GM21360 (cell line): ENCODE data around the gene EYA3.
"Not testable (repeated sequence)": the region's sequence is repeated elsewhere in the genome, so short reads cannot be mapped to it uniquely, and the experiment has no call there.

Source experiments
- ATAC-seq: cut with Tn5 transposase; IDR thresholded peaks from one replicate; pipeline ENCODE4 v1.9.1; 2021; ENCODE audit warnings: mild to moderate bottlenecking, moderate library complexity; ENCODE audit not compliant: unreplicated experiment

Gene EYA3

GRCh38 chr1:28032281-28032680 is 56.1 kb downstream of the EYA3 start:
- ATAC-seq = no peak

- no peak for ATAC-seq
These were observed 57.2 kb downstream of the EYA3 start for GRCh38 chr1:28031173-28031572.

DNA sequence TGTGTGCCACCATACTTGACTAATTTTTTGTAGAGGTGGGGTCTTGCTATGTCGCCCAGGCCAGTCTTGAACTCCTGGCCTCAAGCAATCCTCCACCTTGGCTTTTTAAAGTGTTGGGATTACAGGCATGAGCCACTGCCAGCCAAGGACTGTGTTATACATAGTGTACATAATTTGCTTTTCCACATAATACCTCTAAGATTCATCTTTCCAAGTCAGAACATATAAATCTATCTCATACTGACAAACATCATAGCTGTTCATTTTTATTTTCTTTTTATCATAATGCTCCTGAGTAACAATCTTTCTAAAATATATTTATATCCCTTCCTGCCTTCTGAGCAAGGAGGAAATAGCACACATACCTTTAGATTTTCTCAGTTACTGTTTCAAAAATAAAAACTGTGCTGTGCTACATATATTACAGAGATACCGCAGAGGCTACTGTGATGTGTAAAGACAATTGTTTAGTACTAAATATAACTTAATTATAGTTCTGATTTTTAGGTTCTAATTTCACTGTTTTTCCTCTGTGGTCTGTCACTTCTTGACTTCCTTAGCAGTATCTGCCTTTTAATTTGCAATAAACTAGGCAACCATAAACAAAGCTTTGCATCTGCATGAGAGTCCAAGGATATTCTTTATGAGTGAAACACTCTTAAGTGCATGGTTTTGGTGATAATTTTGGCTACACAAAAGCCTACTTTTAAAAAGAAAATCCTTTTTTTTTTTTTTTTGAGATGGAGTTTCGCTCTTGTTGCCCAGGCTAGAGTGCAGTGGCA is 59.3 kb downstream of the EYA3 start:
- no peak for ATAC-seq

GRCh38 chr1:28027660-28028059 is 60.8 kb downstream of the EYA3 start:
- ATAC-seq = no peak

DNA sequence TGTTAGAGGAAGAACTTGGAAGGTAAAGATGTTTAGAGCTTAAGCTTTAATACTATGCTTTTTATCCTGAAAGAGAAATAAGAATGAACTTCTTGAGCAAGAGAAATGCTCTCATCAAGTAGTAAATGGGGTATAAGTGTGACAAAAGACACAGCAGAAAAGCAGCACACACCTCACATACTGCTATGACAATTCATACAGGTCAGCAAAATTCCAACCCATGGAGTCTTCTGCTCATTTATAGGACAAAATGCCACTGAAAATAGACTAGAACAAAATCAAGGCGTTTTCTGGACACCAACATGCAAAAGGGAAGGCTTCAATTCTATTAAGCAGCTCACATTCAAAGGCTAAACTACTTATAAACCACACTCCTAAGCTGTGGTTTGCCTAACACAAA is 61.2 kb downstream of the EYA3 start:
- ATAC-seq = no peak

- ATAC-seq = no peak
These were observed 62.1 kb downstream of the EYA3 start for GRCh38 chr1:28026329-28026728.

DNA sequence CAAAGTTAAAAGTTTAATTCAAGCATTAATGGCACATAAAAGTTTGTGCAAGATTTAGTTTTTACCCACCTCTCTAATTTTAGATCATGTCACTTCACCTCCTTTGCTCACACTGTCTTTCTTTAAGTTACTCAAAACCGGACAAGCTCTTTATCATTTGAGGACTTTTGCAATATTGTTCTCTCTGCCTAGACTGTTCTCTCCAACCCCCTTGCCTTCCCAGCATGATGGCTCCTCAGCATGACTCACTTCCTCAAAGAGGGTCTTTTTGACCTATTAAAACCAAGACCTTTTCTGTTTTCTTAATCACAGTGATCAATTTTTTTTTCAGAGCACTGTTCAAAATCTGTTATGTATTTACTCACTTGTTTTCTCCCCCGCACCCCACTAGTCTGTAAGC is 67.3 kb downstream of the EYA3 start:
- ATAC-seq = no peak

DNA sequence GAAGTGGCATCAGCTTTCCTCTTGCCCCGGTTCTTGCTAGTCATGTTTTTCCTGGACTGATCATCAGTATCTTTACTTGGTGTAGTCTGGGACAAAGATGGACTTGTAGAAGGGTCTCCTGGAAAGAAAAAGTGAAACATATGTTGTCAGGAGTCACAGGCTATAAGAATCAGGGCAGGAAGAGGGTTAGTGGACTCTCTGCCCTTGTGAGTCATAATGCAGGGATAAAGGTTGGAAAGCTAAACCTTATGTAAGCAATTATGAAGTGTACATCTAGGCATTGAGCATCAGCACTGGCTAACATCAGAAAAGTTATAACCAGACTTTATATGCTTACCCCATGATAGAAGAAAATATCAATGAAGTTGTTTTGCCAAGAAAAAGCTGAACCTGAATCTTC is 77.4 kb downstream of the EYA3 start:
- no peak for ATAC-seq

- ATAC-seq = not testable (repeated sequence)
These were observed 85.3 kb downstream of the EYA3 start for GRCh38 chr1:28003117-28003516.

DNA sequence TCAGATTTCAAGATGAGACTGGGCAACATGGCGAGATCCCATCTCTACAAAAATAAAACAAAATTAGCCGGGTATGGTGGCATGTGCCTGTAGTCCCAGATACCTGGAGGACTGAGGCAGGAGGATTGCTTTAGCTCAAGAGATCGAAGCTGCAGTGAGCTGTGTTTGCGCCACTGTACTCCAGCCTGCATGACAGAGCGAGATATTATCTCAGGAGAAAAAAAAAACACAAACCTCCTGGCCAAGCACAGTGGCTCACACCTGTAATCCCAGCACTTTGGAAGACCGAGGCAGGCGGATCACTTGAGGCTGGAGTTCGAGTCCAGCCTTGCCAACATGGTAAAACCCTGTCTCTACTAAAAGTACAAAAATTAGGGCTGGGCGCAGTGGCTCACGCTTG is 85.8 kb downstream of the EYA3 start:
- no peak for ATAC-seq

DNA sequence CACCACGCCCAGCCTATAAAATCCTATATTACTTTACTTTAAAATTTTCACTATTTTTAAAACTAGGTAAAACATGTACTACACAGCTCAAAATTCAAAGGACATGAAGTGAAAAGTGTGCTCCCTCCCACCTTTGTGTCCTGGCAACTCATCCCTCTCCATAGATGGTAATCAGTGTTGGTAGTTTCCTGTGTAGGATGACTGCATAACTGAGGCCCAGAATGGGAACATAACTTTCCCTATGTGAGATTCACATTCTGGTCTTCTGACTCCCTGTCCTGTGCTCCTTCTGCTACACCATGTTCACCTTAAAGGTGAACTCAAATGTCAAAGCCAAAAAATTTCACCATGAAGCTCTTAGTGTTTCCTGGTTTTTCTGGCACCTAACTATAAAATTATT is 89.4 kb downstream of the EYA3 start:
- ATAC-seq = no peak

- ATAC-seq = not testable (repeated sequence)
These were observed 93.9 kb downstream of the EYA3 start for GRCh38 chr1:27994526-27994925.

DNA sequence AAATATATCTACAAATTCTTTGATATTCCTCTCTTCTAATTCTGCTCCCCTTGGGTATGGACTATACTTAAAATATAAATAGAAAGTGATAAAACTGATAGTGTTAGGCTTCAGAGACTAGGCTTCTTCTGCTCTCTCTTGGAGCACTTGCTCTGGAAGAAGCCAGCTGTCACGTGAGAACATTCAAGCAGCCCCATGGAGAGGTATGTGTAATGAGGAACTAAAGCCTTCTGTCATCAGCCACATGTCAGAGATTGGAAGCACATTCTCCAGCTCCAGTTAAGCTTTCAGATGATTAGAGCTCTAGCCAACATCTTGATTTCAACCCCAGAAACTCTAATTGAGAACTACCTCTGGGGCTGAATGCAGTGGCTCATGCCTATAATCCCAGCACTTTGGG is 94.3 kb downstream of the EYA3 start:
- ATAC-seq = no peak

GRCh38 chr1:27993241-27993640 is 95.2 kb downstream of the EYA3 start:
- ATAC-seq = no peak

GRCh38 chr1:27992276-27992675 is 96.1 kb downstream of the EYA3 start:
- no peak for ATAC-seq

- no peak for ATAC-seq
These were observed 97.4 kb downstream of the EYA3 start for GRCh38 chr1:27990920-27991537.

DNA sequence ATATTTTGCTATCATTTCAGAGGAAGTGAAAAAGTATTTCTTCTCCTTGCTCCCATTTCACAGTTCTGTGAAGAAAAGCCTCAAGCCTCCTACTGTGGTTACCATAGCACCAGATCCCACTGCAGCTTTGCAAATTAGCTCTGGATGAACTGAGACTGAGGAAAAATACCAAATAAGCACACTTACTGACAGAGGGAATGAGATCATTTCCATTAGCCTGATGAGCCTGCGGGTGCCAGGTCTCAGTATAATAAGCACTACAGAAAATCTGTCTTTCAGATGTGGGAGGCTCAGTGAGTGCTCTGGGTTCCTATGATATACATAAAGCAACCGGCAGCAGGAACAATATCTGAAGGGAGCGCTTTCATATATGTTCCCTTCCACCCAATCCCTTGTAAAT is 107.3 kb downstream of the EYA3 start:
- ATAC-seq = no peak

- ATAC-seq = no peak
These were observed 108.1 kb downstream of the EYA3 start for GRCh38 chr1:27980216-27980845.

GRCh38 chr1:27979859-27980201 is 108.6 kb downstream of the EYA3 start:
- no peak for ATAC-seq

GRCh38 chr1:27979151-27979858 is 109.1 kb downstream of the EYA3 start:
- ATAC-seq = no peak

DNA sequence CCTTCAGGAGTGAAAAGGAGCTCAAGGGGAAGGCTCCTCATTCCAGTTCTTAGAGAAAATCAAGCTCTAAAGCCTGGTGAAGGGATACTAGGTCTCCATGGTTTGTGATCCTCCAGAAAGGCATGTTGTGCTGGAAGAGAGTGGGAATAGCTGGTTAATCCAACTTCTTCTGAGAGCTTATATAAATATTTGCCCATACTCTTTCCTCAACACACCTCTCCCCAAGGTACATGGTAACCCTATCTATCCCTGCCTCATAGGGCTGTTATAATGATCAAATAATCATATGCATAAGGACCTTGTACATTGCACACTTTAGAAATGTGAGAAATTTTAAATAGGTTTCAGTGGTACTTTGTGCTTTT is 114.0 kb downstream of the EYA3 start:
- no peak for ATAC-seq
